ENCODE results near the gene VWA3A. TPM values are rescaled to one million over a fixed set of nuclear protein-coding genes. Genes with fewer than 3 reads are reported as not detected.

Gene VWA3A
- total RNA-seq, 1 donor: 0.36 TPM

DNA sequence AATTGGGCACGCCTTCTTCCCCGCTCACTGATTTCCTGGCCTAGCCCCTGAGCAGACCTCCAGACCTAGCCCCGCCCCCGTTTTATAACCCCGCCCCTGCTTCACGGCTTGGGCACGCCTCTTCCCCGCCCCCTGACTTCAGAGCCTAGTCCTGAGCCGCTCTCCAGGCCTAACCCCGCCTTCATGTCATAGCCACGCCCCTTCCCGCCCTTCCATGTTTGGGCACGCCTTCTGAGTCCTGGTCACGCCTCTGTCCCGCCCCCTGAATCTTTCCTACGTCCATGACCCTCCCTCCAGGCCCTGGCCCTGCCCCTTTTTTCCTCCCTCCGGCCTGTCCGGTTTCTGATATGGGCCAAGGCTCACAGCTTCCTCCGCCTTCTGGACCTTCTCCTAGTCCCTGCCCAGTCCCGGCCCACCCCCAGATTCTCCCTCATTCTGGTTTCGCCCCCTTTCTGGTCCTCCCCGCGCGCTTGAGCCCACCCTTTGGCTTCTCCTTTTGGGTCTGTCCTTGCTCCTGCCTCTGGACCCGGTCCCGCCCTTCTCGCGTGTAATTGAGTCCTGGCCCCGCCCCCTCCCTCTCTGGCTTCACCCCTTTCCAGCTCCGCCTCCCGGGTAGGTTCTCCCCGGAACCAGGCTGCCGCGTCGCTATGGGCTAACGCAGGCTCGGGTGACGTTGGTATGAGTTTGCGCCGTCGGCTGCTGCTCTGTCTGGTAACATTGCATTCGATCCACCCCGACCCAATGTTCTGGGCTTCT, 98.6 kb downstream of the VWA3A start:
- H3K79me2 ChIP-seq (ENCODE audit: insufficient read depth, low read length): no peaks in the 10 kb centered on the region
- no peaks in the 10 kb centered on the region for H4K20me1 ChIP-seq (ENCODE audit: insufficient read depth, low read length)
- H3K9me3 ChIP-seq (ENCODE audit: low read depth, low read length): no peaks in the 10 kb centered on the region
- H2AFZ ChIP-seq (ENCODE audit: low read length): peak overlapping the region; percentile 83
- no peaks in the 10 kb centered on the region for H3K36me3 ChIP-seq (ENCODE audit: insufficient read depth, low read length)
- DNase-seq (ENCODE audit: insufficient read length, low spot score, missing footprints): peak; percentile 93
- peak overlapping the region; percentile 94 for H3K27ac ChIP-seq (ENCODE audit: low read depth, low read length)
- no peaks in the 10 kb centered on the region for H3K27me3 ChIP-seq (ENCODE audit: insufficient read depth, low read length)
- peak overlapping the region; percentile 72 for H3K4me3 ChIP-seq (ENCODE audit: insufficient read depth, low read length)
- TF ChIP-seq, protein P1, sequence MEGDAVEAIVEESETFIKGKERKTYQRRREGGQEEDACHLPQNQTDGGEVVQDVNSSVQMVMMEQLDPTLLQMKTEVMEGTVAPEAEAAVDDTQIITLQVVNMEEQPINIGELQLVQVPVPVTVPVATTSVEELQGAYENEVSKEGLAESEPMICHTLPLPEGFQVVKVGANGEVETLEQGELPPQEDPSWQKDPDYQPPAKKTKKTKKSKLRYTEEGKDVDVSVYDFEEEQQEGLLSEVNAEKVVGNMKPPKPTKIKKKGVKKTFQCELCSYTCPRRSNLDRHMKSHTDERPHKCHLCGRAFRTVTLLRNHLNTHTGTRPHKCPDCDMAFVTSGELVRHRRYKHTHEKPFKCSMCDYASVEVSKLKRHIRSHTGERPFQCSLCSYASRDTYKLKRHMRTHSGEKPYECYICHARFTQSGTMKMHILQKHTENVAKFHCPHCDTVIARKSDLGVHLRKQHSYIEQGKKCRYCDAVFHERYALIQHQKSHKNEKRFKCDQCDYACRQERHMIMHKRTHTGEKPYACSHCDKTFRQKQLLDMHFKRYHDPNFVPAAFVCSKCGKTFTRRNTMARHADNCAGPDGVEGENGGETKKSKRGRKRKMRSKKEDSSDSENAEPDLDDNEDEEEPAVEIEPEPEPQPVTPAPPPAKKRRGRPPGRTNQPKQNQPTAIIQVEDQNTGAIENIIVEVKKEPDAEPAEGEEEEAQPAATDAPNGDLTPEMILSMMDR (IDR thresholded peaks at IDR 0.05; ENCODE audit: extremely low read depth, low read depth, low read length): no peak
- peaks cover 27% of the 10 kb centered on the region for H3K4me1 ChIP-seq (ENCODE audit: insufficient read depth, low read length)
- H3K4me2 ChIP-seq (ENCODE audit: insufficient read depth, low read length): peak overlapping the region; percentile 94

- Histone ChIP-seq H3K4me1 (ENCODE audit: insufficient read depth, low read length) (peaks cover 31% of the 10 kb centered on the region), H2AFZ (ENCODE audit: low read length) (peak overlapping the region; percentile 71), H3K79me2 (ENCODE audit: insufficient read depth, low read length) (no peaks in the 10 kb centered on the region), H3K36me3 (ENCODE audit: insufficient read depth, low read length) (no peaks in the 10 kb centered on the region), H3K4me2 (ENCODE audit: insufficient read depth, low read length) (peak overlapping the region; percentile 94), H4K20me1 (ENCODE audit: insufficient read depth, low read length) (no peaks in the 10 kb centered on the region), H3K27me3 (ENCODE audit: insufficient read depth, low read length) (no peaks in the 10 kb centered on the region), H3K9me3 (ENCODE audit: low read depth, low read length) (no peaks in the 10 kb centered on the region), H3K4me3 (ENCODE audit: insufficient read depth, low read length) (peak overlapping the region; percentile 72), H3K27ac (ENCODE audit: low read depth, low read length) (peak overlapping the region; percentile 94)
- DNase-seq (ENCODE audit: insufficient read length, low spot score, missing footprints): no peak
- TF ChIP-seq, protein P1 (IDR thresholded peaks at IDR 0.05; ENCODE audit: extremely low read depth, low read depth, low read length): no peak
Measured at GRCh38 chr16:22191532-22192260, 99.4 kb downstream of the VWA3A start.

- no peaks in the 10 kb centered on the region for H3K9me3 ChIP-seq (ENCODE audit: low read depth, low read length)
- H3K27ac ChIP-seq (ENCODE audit: low read depth, low read length): peak overlapping the region; percentile 94
- H3K79me2 ChIP-seq (ENCODE audit: insufficient read depth, low read length): no peaks in the 10 kb centered on the region
- H3K4me3 ChIP-seq (ENCODE audit: insufficient read depth, low read length): peak overlapping the region; percentile 72
- peak overlapping the region; percentile 71 for H2AFZ ChIP-seq (ENCODE audit: low read length)
- peak overlapping the region; percentile 94 for H3K4me2 ChIP-seq (ENCODE audit: insufficient read depth, low read length)
- no peaks in the 10 kb centered on the region for H3K36me3 ChIP-seq (ENCODE audit: insufficient read depth, low read length)
- H3K27me3 ChIP-seq (ENCODE audit: insufficient read depth, low read length): no peaks in the 10 kb centered on the region
- peak; percentile 88 for DNase-seq (ENCODE audit: insufficient read length, low spot score, missing footprints)
- H3K4me1 ChIP-seq (ENCODE audit: insufficient read depth, low read length): peaks cover 31% of the 10 kb centered on the region
- TF ChIP-seq, protein P1 (IDR thresholded peaks at IDR 0.05; ENCODE audit: extremely low read depth, low read depth, low read length): no peak
- no peaks in the 10 kb centered on the region for H4K20me1 ChIP-seq (ENCODE audit: insufficient read depth, low read length)
Measured at GRCh38 chr16:22192261-22193062, 100.1 kb downstream of the VWA3A start.

Data from osteoblast (primary cell).